Neuron (in vitro differentiated cells): ENCODE data around the gene TRAF3.

Source experiments
- H2AFZ ChIP-seq: one replicate; pipeline ENCODE4 v1.6.1; 2013; ENCODE audit warnings: low read depth, mild to moderate bottlenecking, inconsistent platforms, low read length, moderate library complexity
- H3K27me3 ChIP-seq: one replicate; pipeline ENCODE4 v1.6.1; 2013; ENCODE audit warnings: low read length; ENCODE audit not compliant: insufficient read depth
- H3K36me3 ChIP-seq: one replicate; pipeline ENCODE4 v1.6.1; 2013; ENCODE audit warnings: low read length; ENCODE audit not compliant: insufficient read depth
- H3K4me1 ChIP-seq: one replicate; pipeline ENCODE4 v1.6.1; 2013; ENCODE audit warnings: low read length; ENCODE audit not compliant: insufficient read depth
- H3K4me3 ChIP-seq: 2 replicates; pipeline ENCODE4 v1.5.1; 2013; ENCODE audit warnings: mild to moderate bottlenecking, low read length, moderate library complexity
- H3K9me3 ChIP-seq: one replicate; pipeline ENCODE4 v1.6.1; 2013; ENCODE audit warnings: low read length

Gene TRAF3, protein sequence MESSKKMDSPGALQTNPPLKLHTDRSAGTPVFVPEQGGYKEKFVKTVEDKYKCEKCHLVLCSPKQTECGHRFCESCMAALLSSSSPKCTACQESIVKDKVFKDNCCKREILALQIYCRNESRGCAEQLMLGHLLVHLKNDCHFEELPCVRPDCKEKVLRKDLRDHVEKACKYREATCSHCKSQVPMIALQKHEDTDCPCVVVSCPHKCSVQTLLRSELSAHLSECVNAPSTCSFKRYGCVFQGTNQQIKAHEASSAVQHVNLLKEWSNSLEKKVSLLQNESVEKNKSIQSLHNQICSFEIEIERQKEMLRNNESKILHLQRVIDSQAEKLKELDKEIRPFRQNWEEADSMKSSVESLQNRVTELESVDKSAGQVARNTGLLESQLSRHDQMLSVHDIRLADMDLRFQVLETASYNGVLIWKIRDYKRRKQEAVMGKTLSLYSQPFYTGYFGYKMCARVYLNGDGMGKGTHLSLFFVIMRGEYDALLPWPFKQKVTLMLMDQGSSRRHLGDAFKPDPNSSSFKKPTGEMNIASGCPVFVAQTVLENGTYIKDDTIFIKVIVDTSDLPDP

DNA sequence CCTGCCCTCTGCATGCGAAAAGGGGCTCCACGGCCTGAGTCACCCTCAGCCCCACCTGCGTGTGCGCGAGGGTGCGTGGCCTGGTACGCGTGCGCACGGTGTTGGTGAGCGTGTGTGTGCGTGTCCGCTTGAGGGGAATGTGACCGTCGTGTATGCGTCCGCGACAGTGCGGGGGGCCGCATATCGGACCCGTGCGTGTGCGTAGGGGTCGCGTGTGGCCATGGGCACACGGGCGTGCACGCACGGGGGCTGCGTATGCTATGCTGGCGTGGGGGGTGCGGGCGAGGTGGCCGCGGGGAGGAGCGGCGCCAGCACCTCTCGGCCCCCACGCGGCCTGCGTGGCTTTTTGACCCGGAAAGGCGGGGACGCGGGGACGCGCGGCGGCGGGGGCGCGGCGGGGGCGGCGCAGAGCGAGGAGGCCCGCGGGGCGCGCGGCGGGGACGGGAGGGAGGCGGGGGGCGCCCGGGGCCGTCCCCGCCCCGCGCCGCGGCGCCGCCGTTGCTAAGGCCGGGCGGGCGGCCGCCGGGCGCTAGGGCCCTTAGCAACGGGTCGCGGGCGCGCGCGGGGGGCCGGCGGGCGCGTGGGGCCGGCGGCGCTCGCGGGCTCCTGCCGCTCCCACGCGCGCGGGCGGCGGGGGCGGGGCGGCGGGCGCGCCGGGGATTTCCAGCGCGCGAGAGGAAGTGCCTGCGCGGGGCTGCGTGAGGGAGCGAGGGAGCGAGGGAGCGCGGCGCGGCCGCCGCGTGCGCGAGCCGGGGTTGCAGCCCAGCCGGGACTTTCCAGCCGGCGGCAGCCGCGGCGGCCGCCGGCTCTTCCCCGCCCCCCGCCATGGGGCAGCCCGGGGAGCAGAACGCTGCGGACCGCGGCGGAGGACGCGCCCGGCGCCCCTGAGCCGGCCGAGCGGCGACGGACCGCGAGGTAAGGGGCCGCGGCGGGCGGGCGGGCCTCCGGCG, at the start of gene TRAF3:
Gene TRAF3 (plus strand): TSS at position 689 of the 950 bp plus-strand sequence. CDS start 92,753 bp downstream, outside the sequence.
- Histone ChIP-seq H3K4me3 (peak within 1 kb of the TSS; percentile 79), H3K4me1 (peaks cover 22% of the 10 kb centered on the region), H3K27me3 (no peaks in the 10 kb centered on the region), H2AFZ (peak within 1 kb of the TSS; percentile 17), H3K9me3 (no peaks in the 10 kb centered on the region), H3K36me3 (no peaks in the 10 kb centered on the region)

DNA sequence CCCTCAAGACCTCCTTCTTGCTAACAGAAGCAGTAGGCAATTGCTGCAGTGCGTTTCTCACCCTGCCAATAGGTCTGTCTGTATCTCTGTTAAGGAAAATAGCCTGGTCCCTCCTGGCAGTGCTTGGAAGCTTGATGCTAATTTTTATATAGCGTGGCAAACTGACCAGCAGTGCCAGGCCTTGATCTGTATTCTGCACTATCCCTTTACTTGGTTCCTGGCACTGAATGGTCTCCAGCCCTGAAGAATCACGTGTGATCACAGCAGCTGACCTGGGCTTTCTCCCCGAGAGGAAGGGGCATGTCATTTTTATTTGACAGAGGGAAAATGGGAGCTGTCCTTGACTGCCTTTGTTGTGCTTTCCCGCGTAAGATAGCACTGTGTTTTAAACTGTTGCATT, 48.7 kb upstream of the TRAF3 start:
- H3K4me1 ChIP-seq = no peaks in the 10 kb centered on the region
- H2AFZ ChIP-seq = no peak overlapping the region
- H3K36me3 ChIP-seq = peaks cover 54% of the 10 kb centered on the region
- no peak overlapping the region for H3K4me3 ChIP-seq
- no peaks in the 10 kb centered on the region for H3K9me3 ChIP-seq
- H3K27me3 ChIP-seq = no peaks in the 10 kb centered on the region

DNA sequence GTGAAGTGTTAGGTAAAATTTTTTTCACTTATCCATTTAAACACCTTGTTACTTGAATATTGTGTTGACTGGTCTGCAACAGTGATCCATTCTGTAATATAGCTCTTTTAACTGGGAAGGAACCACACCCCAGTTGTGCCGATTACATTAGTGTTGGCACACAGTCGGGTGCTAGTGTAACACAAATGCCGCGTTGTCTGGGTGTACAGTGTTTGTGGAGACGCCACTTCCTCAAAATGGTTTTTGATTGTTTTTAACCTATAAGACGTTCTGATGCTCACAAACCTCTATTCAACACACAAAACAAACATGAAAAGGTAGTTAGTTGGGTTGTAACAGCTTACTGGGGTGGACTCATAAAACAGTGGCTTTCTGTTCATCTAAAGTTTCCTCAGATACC, 48.0 kb upstream of the TRAF3 start:
- H3K9me3 ChIP-seq = no peaks in the 10 kb centered on the region
- H2AFZ ChIP-seq = no peak overlapping the region
- no peak overlapping the region for H3K4me3 ChIP-seq
- no peaks in the 10 kb centered on the region for H3K27me3 ChIP-seq
- H3K4me1 ChIP-seq = no peaks in the 10 kb centered on the region
- peaks cover 47% of the 10 kb centered on the region for H3K36me3 ChIP-seq

DNA sequence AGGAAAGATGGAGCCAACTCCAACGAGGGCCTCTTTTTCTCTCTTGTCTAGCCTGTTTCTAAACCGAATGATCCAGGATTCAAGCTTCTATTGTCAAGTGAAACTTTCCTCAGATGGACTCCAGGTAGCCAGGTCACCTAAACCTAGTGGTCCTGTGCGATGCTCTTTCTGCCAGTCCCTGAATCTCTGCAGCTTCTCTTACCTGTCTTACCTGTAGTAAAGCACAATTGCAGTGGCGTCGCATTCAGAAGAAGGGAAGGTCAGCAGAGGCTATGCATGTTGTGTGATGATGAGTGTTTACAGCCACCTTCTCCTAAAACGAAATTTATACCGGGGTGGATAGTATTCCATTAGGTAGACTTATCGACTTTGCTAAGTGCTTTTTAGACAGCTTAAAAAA, 47.4 kb upstream of the TRAF3 start:
- H3K4me1 ChIP-seq = no peaks in the 10 kb centered on the region
- no peak overlapping the region for H3K4me3 ChIP-seq
- H2AFZ ChIP-seq = no peak overlapping the region
- no peaks in the 10 kb centered on the region for H3K9me3 ChIP-seq
- peaks cover 41% of the 10 kb centered on the region for H3K36me3 ChIP-seq
- no peaks in the 10 kb centered on the region for H3K27me3 ChIP-seq

DNA sequence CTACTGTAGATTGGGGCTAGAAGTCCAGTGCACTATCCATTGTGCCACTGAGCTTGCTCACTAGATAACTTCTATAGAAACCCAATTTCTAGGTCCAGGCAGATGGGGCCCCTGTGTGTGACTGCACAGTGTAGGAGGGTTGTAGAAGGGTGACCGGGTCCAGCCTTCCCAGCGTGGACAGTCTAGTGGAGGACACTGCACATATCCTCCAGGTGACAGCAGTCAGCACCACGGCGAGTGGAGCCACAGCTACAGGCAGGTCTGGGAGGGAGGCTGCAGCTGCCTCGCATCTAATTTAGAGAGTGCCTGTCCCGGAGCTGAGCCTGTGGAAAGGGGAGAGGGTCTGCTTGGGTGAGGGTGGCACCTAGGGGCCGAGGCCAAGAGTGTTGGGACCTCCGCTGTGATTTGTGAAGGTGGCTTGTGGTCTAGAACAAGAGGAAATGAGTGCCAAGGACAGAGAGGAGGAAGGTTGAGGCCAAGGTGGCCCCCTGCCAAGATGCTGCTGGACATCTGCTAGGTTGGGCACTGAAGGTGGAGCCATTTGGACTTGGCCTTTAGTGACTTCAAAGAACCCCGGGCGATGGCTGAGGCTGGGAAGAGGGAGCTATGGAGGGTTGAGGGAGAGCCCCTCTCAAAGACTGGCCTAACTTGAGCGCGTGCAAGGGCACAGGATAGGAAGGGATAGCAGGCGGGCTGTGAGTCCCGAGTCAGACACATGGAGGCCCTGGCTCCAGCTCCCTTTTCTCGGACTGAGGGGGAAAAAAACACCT, 46.0 kb upstream of the TRAF3 start:
- H2AFZ ChIP-seq = no peak overlapping the region
- no peak overlapping the region for H3K4me3 ChIP-seq
- peaks cover 27% of the 10 kb centered on the region for H3K36me3 ChIP-seq
- H3K9me3 ChIP-seq = no peaks in the 10 kb centered on the region
- no peaks in the 10 kb centered on the region for H3K4me1 ChIP-seq
- H3K27me3 ChIP-seq = no peaks in the 10 kb centered on the region

DNA sequence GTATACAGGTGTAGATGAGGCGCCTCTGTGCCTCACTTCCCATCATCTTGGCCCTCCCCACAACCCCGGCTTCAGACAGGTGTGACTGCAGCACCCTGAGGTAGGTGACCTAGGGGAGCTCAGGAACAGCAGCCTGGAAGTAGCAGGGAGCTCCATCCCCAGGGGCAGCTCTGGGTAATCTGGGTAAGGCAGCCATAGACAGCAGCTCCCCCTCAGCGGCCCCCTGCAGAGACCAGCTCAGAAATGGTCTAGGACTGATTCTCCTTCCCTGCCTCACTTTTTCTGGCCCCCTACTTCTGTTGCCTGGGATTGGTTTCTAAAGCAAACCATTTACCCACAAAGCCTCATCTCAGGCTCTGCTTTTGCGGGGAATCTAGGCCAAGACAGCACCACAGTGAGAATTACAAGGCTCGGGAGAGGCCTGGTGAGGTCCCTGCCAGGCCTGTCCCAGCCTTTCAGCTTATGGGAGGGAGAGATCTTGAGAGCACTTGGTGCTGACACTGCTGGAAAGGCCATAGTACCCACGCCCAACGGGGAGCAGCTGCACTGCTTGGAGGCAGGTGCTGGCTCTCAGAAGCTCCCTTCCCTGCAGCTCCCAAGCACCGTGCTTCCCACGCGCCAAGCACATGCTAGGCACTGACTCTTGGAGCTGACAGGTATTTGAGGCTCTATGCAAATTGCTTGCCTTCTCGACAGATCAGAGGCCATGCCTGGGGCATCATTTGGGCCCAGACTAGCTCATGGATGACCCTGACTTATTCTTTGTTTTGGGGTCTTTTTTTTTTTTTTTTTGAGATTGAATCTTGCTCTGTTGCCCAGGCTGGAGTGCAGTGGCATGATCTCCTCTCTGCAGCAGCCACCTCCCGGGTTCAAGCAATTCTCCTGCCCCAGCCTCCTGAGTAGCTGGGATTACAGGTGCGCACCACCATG, 45.1 kb upstream of the TRAF3 start:
- H3K36me3 ChIP-seq = peaks cover 19% of the 10 kb centered on the region
- H2AFZ ChIP-seq = no peak overlapping the region
- no peaks in the 10 kb centered on the region for H3K27me3 ChIP-seq
- no peaks in the 10 kb centered on the region for H3K9me3 ChIP-seq
- no peak overlapping the region for H3K4me3 ChIP-seq
- H3K4me1 ChIP-seq = no peaks in the 10 kb centered on the region

DNA sequence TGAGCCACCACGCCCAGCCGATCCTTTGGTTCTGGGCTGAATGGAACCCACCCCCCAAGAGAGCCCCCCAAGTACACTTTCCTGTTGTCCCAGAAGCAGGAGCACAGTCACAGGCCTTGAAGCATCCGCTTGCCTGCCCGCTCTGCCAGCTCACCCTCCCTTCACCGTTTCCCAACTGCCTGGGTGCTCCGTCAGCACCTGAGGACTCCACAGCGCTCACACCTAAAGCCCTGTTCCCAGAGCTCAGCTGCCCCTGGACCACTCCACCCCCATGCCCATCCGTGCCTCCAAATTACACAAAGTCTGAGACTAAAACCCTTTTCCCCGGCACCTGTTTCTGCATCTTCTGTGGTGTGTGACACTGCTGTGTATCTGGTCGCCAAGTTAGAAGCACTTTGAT, 44.3 kb upstream of the TRAF3 start:
- H3K27me3 ChIP-seq = no peaks in the 10 kb centered on the region
- H3K9me3 ChIP-seq = no peaks in the 10 kb centered on the region
- H3K4me1 ChIP-seq = no peaks in the 10 kb centered on the region
- no peak overlapping the region for H3K4me3 ChIP-seq
- H3K36me3 ChIP-seq = peaks cover 12% of the 10 kb centered on the region
- no peak overlapping the region for H2AFZ ChIP-seq

DNA sequence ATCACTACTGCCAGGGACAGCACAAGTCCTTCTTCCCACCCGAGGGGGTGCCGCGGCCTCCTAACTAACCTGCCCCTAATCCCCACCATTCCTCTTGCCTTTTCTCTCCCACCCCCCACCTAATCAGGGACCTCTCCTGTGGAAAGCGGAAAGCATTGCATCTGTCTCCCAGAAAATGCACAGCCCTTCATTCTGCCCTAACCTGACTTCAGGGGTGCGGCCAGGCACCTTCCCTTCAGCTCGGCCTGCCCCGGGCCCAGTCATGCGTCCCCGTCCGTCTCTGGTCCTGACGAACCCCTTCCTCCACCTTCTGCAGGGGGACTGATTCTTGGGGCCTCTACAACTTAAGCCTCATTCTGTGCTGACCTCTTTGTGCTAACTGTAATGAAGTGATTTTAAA, 43.9 kb upstream of the TRAF3 start:
- H3K4me3 ChIP-seq = no peak overlapping the region
- H3K4me1 ChIP-seq = no peaks in the 10 kb centered on the region

DNA sequence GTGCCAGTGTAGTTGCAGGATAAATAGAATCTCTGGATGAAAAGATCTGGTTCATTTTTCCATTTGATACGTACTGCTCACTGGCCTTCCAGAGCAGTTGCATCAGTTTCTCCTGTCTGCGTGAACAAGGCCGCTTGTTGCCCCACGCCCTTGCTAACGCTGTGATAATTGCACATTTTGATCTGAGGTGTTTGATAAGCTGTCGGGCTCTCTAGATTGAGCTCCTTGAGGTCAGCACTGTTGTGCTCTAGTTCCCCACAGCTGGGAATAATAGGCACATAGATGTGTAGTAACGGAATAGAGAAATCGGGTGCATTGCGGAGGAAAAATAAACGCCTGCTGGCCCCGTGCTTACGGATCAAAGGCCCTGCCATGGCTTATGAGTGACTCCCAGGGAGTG, 42.8 kb upstream of the TRAF3 start:
- Histone ChIP-seq H3K4me3 (no peak overlapping the region), H2AFZ (no peak overlapping the region), H3K36me3 (peaks cover 4% of the 10 kb centered on the region), H3K4me1 (no peaks in the 10 kb centered on the region), H3K27me3 (no peaks in the 10 kb centered on the region), H3K9me3 (no peaks in the 10 kb centered on the region)

More for the DNA sequence above, 43.9 kb upstream of the TRAF3 start:
- no peaks in the 10 kb centered on the region for H3K9me3 ChIP-seq
- H3K36me3 ChIP-seq = peaks cover 8% of the 10 kb centered on the region
- H3K27me3 ChIP-seq = no peaks in the 10 kb centered on the region
- no peak overlapping the region for H2AFZ ChIP-seq

DNA sequence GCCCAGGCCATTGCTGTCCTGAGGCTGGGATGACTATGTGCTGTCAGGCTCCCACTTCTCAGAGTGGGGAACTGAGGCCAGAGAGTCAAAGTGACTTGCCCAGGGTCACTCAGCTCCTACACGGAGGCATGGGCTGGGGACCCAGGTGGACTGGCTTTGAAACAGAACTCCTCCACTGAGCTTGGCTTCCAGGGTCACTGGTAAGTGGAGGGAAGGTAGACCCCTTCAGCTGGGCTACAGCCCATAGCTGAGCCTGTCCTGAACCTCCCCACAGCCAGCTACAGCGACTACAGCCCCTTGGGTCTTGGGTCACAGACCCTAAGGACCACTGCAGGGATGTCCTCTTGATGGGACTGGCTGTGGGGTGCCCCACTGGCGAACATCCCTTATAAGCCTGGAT, 40.3 kb upstream of the TRAF3 start:
- no peak overlapping the region for H3K4me3 ChIP-seq
- no peaks in the 10 kb centered on the region for H3K4me1 ChIP-seq
- no peaks in the 10 kb centered on the region for H3K36me3 ChIP-seq
- H2AFZ ChIP-seq = no peak overlapping the region
- H3K27me3 ChIP-seq = no peaks in the 10 kb centered on the region
- H3K9me3 ChIP-seq = peaks cover 4% of the 10 kb centered on the region

DNA sequence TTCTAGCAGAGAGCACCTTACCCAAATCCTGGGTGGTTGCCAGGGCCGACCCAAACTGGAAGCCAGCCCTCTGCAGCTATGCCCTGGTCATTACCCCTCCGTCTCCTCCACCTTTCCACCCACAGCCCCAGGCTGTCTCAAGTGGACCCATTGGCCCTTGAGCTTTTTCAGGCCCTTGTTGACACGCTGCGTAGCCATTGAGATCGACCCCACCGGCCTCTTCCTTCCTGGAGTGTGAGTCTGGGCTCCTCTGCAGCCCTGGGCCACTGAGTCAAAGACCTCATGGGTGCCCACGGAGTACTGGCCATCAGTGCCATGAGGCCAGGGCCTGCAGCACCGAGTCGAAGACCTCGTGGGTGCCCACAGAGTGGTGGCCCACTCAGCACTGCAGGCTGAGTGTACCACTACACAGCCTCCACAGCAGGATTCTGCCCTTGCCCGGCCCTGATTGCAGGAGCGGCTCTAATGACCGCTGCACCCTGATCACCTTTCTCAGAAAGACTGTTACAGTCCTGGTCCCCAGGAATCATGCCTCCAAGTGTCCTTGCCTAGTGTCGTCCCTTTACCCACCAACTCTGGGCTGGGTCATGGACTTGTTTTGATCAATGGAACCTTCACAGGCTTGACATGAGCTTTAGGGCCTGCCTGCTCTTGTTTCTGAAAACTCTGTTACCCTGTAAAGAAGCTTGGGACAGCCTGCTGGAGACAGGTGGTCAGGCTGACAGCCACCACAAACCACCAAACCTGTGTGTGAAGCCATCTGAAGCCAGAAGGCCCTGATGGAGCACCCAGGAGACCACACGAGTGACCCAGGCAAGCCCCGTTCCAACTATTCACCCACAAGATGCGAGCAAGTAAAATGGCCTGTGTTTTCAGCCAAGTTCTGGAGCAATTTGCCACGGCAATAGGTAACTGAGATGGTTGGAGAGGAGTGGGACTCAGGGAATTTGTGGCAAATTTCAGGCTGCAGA, 39.6 kb upstream of the TRAF3 start:
- no peak overlapping the region for H3K4me3 ChIP-seq

More for the DNA sequence above, 39.6 kb upstream of the TRAF3 start:
- Histone ChIP-seq H3K27me3 (no peaks in the 10 kb centered on the region), H3K36me3 (no peaks in the 10 kb centered on the region), H2AFZ (no peak overlapping the region), H3K9me3 (peaks cover 4% of the 10 kb centered on the region), H3K4me1 (no peaks in the 10 kb centered on the region)
